M059J (cell line): ENCODE measurements around the gene RRP36. TPM values are rescaled to one million over a fixed set of nuclear protein-coding genes. Genes with fewer than 3 reads are reported as not detected.

Source experiments
- DNase-seq: peaks from one replicate; pipeline ENCODE4 v3.0.0-alpha.2; 2012; ENCODE audit warnings: low read depth
- total RNA-seq: library from RNA; depleted of rRNA; stranded (reverse); fragments of >200 nt; shearing (Covaris generic); gene quantifications from 2 replicates; pipeline ENCODE4 v1.2.3, GENCODE V29; 2014

Gene RRP36
- total RNA-seq, 1 experiment from 2014 or later, result 195 TPM

- no peak for DNase-seq
Observed at GRCh38 chr6:43007126-43007525, 14.3 kb upstream of the RRP36 start.

- DNase-seq, result peak; percentile 59
Observed at GRCh38 chr6:43009124-43009523, 12.3 kb upstream of the RRP36 start.

DNA sequence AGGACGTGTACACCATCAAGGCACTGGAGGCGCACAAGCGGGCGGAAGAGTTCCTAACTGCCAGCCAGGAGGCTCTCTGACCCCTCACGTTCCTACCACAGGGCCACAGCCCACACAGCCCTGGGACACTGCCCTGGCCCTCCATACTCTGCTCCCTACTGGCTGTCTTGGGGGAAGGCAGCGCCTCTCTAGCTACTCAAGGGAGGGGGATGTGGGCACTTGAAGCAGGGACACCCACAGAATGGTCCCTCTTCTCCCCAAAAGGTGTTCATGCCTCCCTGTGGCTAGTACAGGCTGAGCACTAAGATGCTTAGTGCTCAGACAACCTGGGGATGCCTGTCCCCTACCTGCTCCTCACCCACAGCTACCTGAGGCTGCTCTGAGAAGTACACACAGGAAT, 10.2 kb upstream of the RRP36 start:
- DNase-seq, result no peak

GRCh38 chr6:43012364-43012763, 9.1 kb upstream of the RRP36 start:
- no peak for DNase-seq

DNA sequence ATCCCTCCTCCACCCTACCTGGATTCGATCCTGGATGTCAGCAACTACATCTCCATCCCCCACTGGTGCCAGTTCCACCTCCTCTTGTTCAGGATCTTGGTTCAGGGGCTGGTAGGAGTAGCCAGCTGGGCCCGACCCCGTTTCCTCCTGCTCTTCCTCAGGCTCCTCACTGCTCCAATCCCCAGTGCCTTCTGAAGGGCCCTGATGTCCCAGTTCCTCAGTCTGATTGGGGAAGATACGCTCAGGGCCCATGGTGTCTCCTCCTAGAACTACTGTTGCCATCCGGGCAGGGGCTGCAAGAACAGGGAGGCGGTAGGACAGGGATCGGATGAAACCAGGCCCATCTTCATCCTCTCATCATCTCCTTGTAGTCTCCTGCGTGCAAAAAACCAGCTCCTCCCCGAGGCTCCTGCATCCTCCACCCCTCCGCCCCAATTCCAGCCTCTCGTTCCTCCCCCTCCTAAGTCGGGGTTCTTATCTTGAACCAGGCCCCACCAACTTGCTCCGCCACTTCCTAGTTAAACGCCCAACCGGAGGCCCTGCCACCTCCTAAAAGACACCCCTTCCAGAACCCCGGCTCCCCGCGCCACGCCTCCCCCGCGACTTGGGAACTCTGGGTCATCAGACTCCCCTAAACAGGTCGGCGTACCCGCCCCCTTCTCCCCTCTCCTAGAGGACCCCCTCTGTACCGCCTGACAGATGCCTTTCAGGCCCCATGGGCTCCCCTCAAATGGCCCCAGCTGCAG, 8.2 kb upstream of the RRP36 start:
- peak; percentile 70 for DNase-seq

DNA sequence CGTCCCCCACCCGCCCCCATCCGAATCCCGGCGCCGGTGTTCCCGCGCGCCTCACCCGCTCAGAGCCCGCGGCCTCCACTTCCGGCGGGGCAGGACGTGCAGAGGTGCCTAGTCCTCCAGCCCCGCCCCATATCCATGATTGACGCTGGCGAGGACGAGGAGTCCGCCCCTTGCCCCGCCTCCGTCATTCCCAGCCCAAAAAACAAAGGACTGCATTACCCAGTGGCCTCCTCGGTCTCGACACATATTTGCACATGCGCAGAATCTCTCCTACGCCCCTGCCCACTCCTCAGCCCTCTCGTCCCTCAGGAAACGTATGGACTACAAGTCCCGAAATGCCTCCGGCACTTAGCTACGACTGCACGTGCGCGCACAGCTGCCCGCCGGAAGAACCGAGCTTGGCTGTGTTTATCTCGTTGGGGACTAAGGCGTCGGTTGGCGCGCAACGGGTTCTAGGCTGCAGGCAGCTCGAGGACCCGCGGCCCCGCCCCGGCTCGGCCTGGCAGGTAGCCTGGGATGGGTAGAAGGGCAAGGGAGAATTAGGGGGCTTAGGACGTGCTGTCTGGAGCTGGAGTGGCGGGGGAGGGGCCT, 7.5 kb upstream of the RRP36 start, which contains the start of the genes KLHDC3 and MEA1:
KLHDC3 (plus strand) TSS at position 407 of the 591 bp plus-strand sequence. CDS start 2,944 bp downstream, outside the sequence.
MEA1 (minus strand) TSS at position 104 of the 591 bp plus-strand sequence. CDS start 133 bp downstream, outside the sequence.
- DNase-seq, result peak; percentile 100

DNA sequence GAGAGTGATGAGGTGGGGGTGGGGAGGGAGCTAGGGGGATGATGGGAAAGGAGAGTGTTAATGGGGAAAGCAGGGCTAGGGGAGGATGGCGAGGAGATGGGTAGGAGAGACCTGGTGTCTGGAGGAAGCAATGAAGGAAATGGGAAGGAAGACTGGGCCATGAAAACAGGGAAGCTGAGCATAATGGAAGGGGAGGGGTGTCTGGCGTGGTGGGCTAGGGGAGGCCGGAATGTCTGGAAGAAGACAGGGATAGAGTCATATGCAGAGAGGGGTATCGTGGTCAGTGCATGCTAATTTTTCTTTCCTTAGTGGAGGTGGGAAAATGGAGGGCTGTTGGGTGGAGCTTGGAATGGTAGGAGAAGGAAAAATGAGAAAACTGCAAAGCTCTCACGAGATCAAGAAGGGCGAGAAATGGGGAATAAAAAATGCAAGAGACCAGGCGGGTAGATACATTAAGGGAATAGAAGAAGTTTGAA, 7.0 kb upstream of the RRP36 start:
- DNase-seq, result peak; percentile 42

DNA sequence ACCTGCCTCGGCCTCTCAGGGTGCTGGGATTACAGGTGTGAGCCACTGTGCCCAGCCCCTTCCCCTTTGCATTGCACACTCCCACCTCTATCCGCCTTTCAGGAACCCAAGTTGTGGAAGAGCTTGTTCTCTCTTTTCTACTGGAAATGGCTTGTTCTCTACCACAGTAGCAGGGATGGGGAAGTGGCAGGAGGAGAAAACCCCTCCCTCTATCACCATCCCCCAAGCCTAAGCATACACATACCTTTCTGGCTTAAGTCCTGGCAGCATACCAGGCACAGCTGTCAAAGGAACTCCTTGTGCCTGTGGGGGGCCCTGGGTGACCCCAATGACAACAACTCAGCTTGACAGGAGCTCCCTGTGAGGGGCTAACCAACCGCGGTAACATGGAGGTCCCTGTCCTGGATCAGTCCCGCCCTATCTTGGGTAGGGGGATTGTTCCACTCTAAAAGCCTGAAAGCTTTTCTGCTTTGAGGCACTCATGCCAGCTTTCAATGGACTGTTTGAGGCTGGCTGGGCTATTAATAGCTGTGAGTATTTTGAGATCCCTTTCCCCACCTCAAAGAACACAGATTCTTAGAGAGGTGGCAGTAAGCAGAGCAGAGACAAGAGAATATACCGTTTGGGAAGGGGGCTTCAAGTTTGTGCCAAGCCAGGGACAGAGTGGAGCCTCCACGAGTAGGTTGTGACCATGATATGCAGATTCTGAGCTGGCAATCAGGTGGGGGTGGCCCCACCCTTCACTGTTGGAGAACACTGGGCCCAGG, 5.1 kb upstream of the RRP36 start:
- DNase-seq, result no peak

- DNase-seq, result no peak
Observed at GRCh38 chr6:43016943-43017334, 4.5 kb upstream of the RRP36 start.

DNA sequence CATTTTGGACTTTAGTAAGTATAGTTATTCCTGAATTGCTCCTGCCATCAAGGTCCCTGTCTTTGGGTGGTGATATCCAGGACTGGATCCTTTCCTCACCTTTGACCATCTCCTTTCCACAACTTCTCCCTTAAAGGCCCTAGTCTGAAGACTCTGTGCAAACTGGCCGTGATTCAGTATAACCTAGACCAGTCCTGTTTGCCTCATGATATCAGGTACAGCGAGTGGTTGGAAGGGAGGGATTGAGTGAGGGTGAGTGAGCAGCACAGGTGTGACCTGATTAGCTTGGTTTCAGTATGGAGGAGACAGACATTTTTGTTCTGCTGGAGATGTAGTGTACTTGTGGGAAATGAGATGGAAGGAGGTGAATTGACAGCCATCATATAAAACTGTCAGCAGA, 2.3 kb upstream of the RRP36 start:
- DNase-seq, result no peak

DNA sequence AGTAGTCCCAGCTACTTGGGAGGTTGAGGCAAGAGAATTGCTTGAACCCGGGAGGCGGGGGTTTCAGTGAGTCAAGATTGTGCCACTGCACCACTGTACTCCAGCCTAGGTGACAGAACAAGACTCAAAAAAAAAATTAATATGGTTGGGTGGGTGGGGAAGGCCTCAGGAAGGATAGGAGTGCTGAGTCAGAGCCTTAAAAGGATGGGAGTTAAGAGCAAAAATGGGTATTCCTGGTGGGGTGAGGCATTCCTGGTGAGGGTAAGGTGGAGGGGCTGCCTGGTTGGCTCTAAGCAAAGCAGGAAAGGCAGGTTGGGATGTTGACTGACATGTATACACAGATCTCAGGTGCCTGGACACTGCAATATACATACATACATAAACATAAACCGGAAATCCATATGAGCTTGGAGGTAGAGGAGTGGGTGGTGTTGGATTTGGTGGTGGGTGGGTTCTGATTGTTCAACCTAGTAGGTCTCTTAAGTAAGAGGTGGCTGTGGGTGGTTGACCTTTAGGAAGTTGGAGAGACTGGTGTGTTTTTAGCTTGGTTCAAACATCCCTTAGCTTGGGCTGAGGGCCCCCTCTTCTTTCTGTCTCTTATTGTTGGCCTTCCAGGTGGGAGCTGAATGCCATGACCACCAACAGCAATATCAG, 1.2 kb upstream of the RRP36 start:
- no peak for DNase-seq

- peak; percentile 41 for DNase-seq
Observed at GRCh38 chr6:43020847-43021246, 576 bp upstream of the RRP36 start.

DNA sequence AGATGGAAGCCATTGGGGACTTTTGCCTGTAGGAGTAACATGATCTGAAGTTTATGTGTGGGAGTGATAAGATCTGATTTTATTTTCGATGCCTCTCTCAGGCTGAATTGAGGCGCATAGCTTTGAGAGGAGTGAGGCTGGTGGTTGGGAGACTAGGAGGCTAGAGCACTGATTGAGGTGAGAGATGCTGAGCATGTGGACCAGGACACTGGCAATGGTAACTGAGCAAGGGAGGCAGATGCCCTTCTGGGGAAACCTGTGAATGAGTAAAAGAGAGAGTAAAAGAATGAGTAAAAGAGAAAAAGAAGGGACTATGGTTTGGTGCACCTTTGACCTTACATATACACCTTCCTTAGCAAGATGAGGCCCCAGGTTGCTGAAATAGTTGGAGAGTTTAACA, 3.0 kb downstream of the RRP36 start:
- no peak for DNase-seq

DNA sequence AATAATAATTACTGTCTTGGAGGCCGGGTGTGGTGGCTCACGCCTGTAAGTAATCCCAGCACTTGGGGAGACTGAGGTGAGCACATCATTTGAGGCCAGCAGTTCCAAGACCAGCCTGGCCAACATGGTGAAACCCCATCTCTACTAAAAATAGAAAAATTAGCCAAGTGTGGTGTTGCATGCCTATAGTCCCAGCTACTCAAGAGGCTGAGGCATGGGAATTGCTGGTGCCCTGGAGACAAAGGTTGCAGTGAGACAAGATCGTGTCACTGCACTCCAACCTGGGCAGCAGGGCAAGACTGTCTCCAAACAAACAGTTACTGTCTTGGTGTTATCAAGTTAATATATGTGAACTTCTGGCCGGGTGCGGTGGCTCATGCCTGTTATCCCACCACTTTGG, 4.9 kb downstream of the RRP36 start:
- no peak for DNase-seq

DNA sequence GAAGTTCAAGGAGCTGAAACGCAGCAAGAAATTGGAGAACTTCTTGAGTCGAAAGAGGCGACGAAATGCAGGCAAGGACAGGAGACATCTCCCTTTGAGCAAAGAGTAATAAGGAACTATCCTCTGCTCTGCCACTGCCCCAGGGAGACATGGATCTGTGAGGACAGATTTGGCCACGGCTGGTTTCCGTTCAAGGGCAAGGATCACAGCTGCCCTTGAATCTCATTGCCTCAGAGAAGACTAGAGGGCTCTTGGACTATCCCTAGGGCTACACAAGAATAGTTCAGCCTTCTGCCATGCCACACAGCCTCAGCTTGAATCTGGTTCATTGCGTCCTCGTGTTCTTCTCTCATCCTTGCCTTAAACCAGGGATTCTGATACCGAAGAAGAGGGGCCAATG, 7.7 kb downstream of the RRP36 start:
- no peak for DNase-seq

DNA sequence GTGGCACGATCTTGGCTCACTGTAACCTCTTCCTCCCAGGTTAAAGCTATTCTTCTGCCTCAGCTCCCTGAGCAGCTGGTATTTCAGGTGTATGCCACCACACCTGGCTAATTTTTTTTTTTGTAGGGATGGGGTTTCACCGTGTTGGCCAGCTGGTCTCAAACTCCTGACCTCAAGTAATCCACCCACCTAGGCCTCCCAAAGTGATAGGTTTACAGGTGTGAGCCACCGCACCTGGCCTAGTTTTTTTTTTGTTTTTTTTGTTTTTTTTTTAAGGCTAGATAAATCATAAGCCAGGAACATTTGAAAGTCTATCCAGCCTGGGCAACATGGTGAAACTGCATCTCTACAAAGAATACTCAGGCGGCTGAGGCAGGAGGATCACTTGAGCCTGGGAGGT, 10.9 kb downstream of the RRP36 start:
- no peak for DNase-seq

- no peak for DNase-seq
Observed at GRCh38 chr6:43033496-43034189, 12.2 kb downstream of the RRP36 start.

DNA sequence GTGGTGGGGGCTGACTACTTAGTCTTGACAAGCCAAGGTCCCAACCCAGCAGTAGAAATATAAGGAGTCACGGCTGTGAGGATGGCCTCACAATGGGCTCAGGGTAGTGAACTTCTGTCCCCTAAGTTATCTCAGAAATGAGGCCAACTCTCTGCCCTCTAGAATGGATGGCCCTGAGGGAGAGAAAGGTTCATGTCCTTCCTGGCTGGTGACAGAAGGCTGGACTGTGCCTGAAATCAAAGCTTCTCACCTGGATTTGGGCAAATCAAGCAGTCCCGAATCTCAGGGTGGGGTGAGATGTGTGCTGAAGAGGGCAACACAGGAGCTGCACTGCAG, 12.7 kb downstream of the RRP36 start:
- no peak for DNase-seq

GRCh38 chr6:43035495-43036194, 14.2 kb downstream of the RRP36 start:
- DNase-seq, result no peak

- DNase-seq, result no peak
Observed at GRCh38 chr6:43036712-43037111, 15.3 kb downstream of the RRP36 start.

- DNase-seq, result no peak
Observed at GRCh38 chr6:43037197-43037596, 15.8 kb downstream of the RRP36 start.
